H1 (cell line): ENCODE measurements around the gene AP1S3. TPM values are rescaled to one million over a fixed set of nuclear protein-coding genes. Genes with fewer than 3 reads are reported as not detected.

Experiments used
- CTCF ChIA-PET: fragments of 300-600 bp; sonication (Branson Sonifier 250); formaldehyde crosslinking; loops from one replicate; lab custom pipeline; 2021; ENCODE audit not compliant: partially characterized antibody; lab: Charles Lee
- POLR2A ChIA-PET: fragments of 300-600 bp; sonication (Branson Sonifier 250); formaldehyde crosslinking; loops from one replicate; lab custom pipeline; 2021; ENCODE audit warnings: inconsistent platforms; ENCODE audit not compliant: partially characterized antibody; lab: Charles Lee
- DNase-seq, 2 experiments: peaks; one replicate each; pipeline versions ENCODE4 v3.0.0 to v3.0.0-alpha.2; 2010 to 2022; ENCODE audit warnings: low spot score in 2 of 2, low read depth in 1 of 2, mixed read lengths in 1 of 2
- FAIRE-seq: peaks from 2 replicates; lab custom pipeline; 2011; peaks lifted over from hg19 to GRCh38; lab: Jason Lieb, UNC
- H2AFZ ChIP-seq: 2 replicates; pipeline ENCODE4 v1.8.1; 2012; ENCODE audit warnings: low read length, inconsistent platforms
- H2AK5ac ChIP-seq: 2 replicates; pipeline ENCODE4 v1.6.1; 2013; ENCODE audit warnings: low read depth, low read length
- H2BK120ac ChIP-seq: replicated peaks from 2 replicates; pipeline ENCODE3; 2013; ENCODE audit warnings: low read depth, low read length, inconsistent platforms
- H2BK12ac ChIP-seq: 2 replicates; pipeline ENCODE4 v1.6.1; 2013; ENCODE audit warnings: low read depth, low read length
- H2BK15ac ChIP-seq: 2 replicates; pipeline ENCODE4 v1.6.1; 2013; ENCODE audit warnings: low read length
- H2BK20ac ChIP-seq: 2 replicates; pipeline ENCODE4 v1.6.1; 2013; ENCODE audit warnings: low read length
- H2BK5ac ChIP-seq: 2 replicates; pipeline ENCODE4 v1.6.1; 2013; ENCODE audit warnings: low read depth, low read length
- H3K14ac ChIP-seq: 2 replicates; pipeline ENCODE4 v1.6.1; 2013; ENCODE audit warnings: inconsistent platforms; ENCODE audit not compliant: insufficient read length
- H3K18ac ChIP-seq: 2 replicates; pipeline ENCODE4 v1.6.1; 2013; ENCODE audit warnings: low read length; ENCODE audit errors: extremely low read depth
- H3K23ac ChIP-seq: 2 replicates; pipeline ENCODE4 v1.6.1; 2013; ENCODE audit warnings: inconsistent platforms; ENCODE audit not compliant: insufficient read length
- H3K23me2 ChIP-seq: 2 replicates; pipeline ENCODE4 v1.6.1; 2013; ENCODE audit warnings: low read depth, low read length
- H3K27ac ChIP-seq: 2 replicates; pipeline ENCODE4 v1.6.1; 2011; ENCODE audit warnings: low read depth, low read length, inconsistent platforms
- H3K27me3 ChIP-seq, 4 experiments: replicated peaks in 1 of 4; 1 replicate in 1 of 4; 2 replicates in 3 of 4; pipeline versions ENCODE4 v1.6.1 to v1.8.1; 2011 to 2013; ENCODE audit warnings: low read length in 3 of 4, mild to moderate bottlenecking in 3 of 4, inconsistent platforms in 2 of 4, mixed read lengths in 2 of 4, moderate library complexity in 1 of 4; ENCODE audit not compliant: control insufficient read depth in 3 of 4, insufficient read depth in 3 of 4; ENCODE audit errors: extremely low read depth in 1 of 4
- H3K36me3 ChIP-seq, 4 experiments: 2 replicates each; pipeline versions ENCODE4 v1.6.1 to v1.8.1; 2011 to 2013; ENCODE audit warnings: mild to moderate bottlenecking in 4 of 4, low read length in 3 of 4, moderate library complexity in 2 of 4, control low read depth in 1 of 4, inconsistent platforms in 1 of 4; ENCODE audit not compliant: insufficient read depth in 4 of 4, control insufficient read depth in 2 of 4
- H3K4ac ChIP-seq: replicated peaks from 2 replicates; pipeline ENCODE3; 2013; ENCODE audit warnings: low read length, low read depth, mixed read lengths, inconsistent platforms; ENCODE audit not compliant: insufficient read length
- H3K4me1 ChIP-seq, 4 experiments: replicated peaks in 1 of 4; 1 replicate in 1 of 4; 2 replicates in 3 of 4; pipeline versions ENCODE4 v1.6.1 to v1.8.1; 2011 to 2013; ENCODE audit warnings: low read length in 3 of 4, inconsistent platforms in 2 of 4, mixed read lengths in 1 of 4; ENCODE audit not compliant: insufficient read depth in 4 of 4, control insufficient read depth in 3 of 4
- H3K4me2 ChIP-seq, 2 experiments: 2 replicates each; pipeline versions ENCODE4 v1.6.1 to v1.8.1; 2011 to 2013; ENCODE audit warnings: low read depth in 2 of 2, low read length in 2 of 2, control low read depth in 1 of 2, inconsistent platforms in 1 of 2, mild to moderate bottlenecking in 1 of 2; ENCODE audit not compliant: insufficient read depth in 1 of 2
- H3K4me3 ChIP-seq, 4 experiments: fragments of 200-600, 300-600 bp in 1 of 4; sonication (generic), shearing (Covaris generic), sonication (Bioruptor Twin) in 1 of 4; 2 replicates each; pipeline versions ENCODE4 v1.5.1 to v1.8.1; 2011 to 2016; ENCODE audit warnings: low read length in 4 of 4, low read depth in 3 of 4, control low read depth in 2 of 4, inconsistent platforms in 2 of 4, mild to moderate bottlenecking in 2 of 4, mixed read lengths in 1 of 4, moderate library complexity in 1 of 4; ENCODE audit not compliant: insufficient read depth in 2 of 4; ENCODE audit errors: extremely low read depth in 1 of 4
- H3K56ac ChIP-seq: replicated peaks from 2 replicates; pipeline ENCODE3; 2013; ENCODE audit warnings: low read depth, mild to moderate bottlenecking, mixed read lengths, low read length, inconsistent platforms; ENCODE audit not compliant: insufficient read length
- H3K79me1 ChIP-seq: 2 replicates; pipeline ENCODE4 v1.6.1; 2013; ENCODE audit warnings: low read depth, low read length, control low read depth
- H3K79me2 ChIP-seq, 2 experiments: 2 replicates each; pipeline versions ENCODE4 v1.6.1 to v1.8.1; 2012 to 2013; ENCODE audit warnings: low read length in 2 of 2, mild to moderate bottlenecking in 2 of 2, inconsistent platforms in 1 of 2; ENCODE audit not compliant: insufficient read depth in 2 of 2, control insufficient read depth in 1 of 2
- H3K9ac ChIP-seq, 4 experiments: replicated peaks in 1 of 4; 1 replicate in 1 of 4; 2 replicates in 3 of 4; pipeline versions ENCODE4 v1.6.1 to v1.8.1; 2011 to 2013; ENCODE audit warnings: low read depth in 3 of 4, low read length in 3 of 4, control low read depth in 2 of 4, mild to moderate bottlenecking in 2 of 4, moderate library complexity in 2 of 4, inconsistent platforms in 1 of 4; ENCODE audit errors: extremely low read depth in 1 of 4
- H3K9me3 ChIP-seq, 2 experiments: 2 replicates each; pipeline versions ENCODE4 v1.6.1 to v1.8.1; 2012 to 2013; ENCODE audit warnings: mild to moderate bottlenecking in 2 of 2, moderate library complexity in 2 of 2, control low read depth in 1 of 2, inconsistent platforms in 1 of 2, low read depth in 1 of 2, low read length in 1 of 2, mixed read lengths in 1 of 2; ENCODE audit not compliant: insufficient read depth in 2 of 2
- H4K20me1 ChIP-seq, 2 experiments: replicated peaks in 1 of 2; 2 replicates each; pipeline versions ENCODE3 to v1.8.1; 2011 to 2013; ENCODE audit warnings: inconsistent platforms in 2 of 2, low read length in 2 of 2, mild to moderate bottlenecking in 1 of 2; ENCODE audit not compliant: insufficient read depth in 2 of 2, control insufficient read depth in 1 of 2
- H4K5ac ChIP-seq: 2 replicates; pipeline ENCODE4 v1.6.1; 2013; ENCODE audit warnings: low read length, low read depth, mixed read lengths, inconsistent platforms; ENCODE audit not compliant: insufficient read length
- H4K8ac ChIP-seq: 2 replicates; pipeline ENCODE4 v1.8.0; 2013; ENCODE audit warnings: mild to moderate bottlenecking, moderate library complexity, low read length, inconsistent platforms; ENCODE audit not compliant: insufficient read depth; ENCODE audit errors: extremely low read depth
- H4K91ac ChIP-seq: replicated peaks from 2 replicates; pipeline ENCODE3; 2013; ENCODE audit warnings: low read length, mixed read lengths, inconsistent platforms; ENCODE audit not compliant: insufficient read length
- BACH1 ChIP-seq: IDR thresholded peaks from 2 replicates; pipeline ENCODE4 v1.6.1; 2012; ENCODE audit warnings: low read length, improper control_type of control experiment
- CHD2 ChIP-seq: IDR thresholded peaks from 2 replicates; pipeline ENCODE4 v1.6.1; 2012; ENCODE audit warnings: low read length, improper control_type of control experiment
- CREB1 ChIP-seq: IDR thresholded peaks from 2 replicates; pipeline ENCODE4 v1.6.1; 2012; ENCODE audit warnings: inconsistent platforms
- EGR1 ChIP-seq: IDR thresholded peaks from 2 replicates; pipeline ENCODE4 v1.6.1; 2011; ENCODE audit warnings: low read depth, low read length, borderline replicate concordance
- GABPA ChIP-seq: IDR thresholded peaks from 2 replicates; pipeline ENCODE4 v1.6.1; 2011; ENCODE audit warnings: mild to moderate bottlenecking, low read length, moderate library complexity, borderline replicate concordance; ENCODE audit not compliant: insufficient read depth
- JUN ChIP-seq: IDR thresholded peaks from 2 replicates; pipeline ENCODE4 v1.6.1; 2011; ENCODE audit warnings: low read depth, mild to moderate bottlenecking, improper control_type of control experiment, low read length
- JUND ChIP-seq: IDR thresholded peaks from 2 replicates; pipeline ENCODE4 v1.6.1; 2011; ENCODE audit warnings: mild to moderate bottlenecking, improper control_type of control experiment, low read length
- KDM5A ChIP-seq: fragments of 200-600 bp; IDR thresholded peaks from 2 replicates; pipeline ENCODE4 v1.7.1; 2012; ENCODE audit warnings: mild to moderate bottlenecking, low read length, inconsistent platforms, mixed read lengths
- NANOG ChIP-seq: IDR thresholded peaks from 2 replicates; pipeline ENCODE4 v1.6.1; 2011; ENCODE audit warnings: low read length, low read depth, mild to moderate bottlenecking, inconsistent platforms; ENCODE audit not compliant: insufficient read depth, poor library complexity, severe bottlenecking
- NRF1 ChIP-seq: IDR thresholded peaks from 2 replicates; pipeline ENCODE4 v1.6.1; 2011; ENCODE audit warnings: mild to moderate bottlenecking, low read depth, low read length, improper control_type of control experiment
- POU5F1 ChIP-seq: IDR thresholded peaks from 2 replicates; pipeline ENCODE4 v1.6.1; 2011; ENCODE audit warnings: low read depth, mild to moderate bottlenecking, low read length, moderate library complexity
- RAD21 ChIP-seq, 2 experiments: IDR thresholded peaks in 1 of 2; conservative IDR thresholded peaks in 1 of 2; 2 replicates each; pipeline ENCODE4 v1.6.1; 2011; ENCODE audit warnings: low read depth in 2 of 2, low read length in 2 of 2, improper control_type of control experiment in 1 of 2, inconsistent platforms in 1 of 2, mild to moderate bottlenecking in 1 of 2, moderate library complexity in 1 of 2
- SP2 ChIP-seq: IDR thresholded peaks from 2 replicates; pipeline ENCODE4 v1.6.1; 2012; ENCODE audit warnings: mild to moderate bottlenecking, low read length, inconsistent platforms
- SP4 ChIP-seq: IDR thresholded peaks from 2 replicates; pipeline ENCODE4 v1.6.1; 2012; ENCODE audit warnings: low read length, inconsistent platforms
- WGBS, 2 experiments: shearing (Covaris generic) in 1 of 2; methylation state at CpG; one replicate each; pipeline versions ENCODE4 v1.1.6 to v1.1.7; 2013 to 2015; ENCODE audit warnings: low lambda C conversion rate in 2 of 2, mixed read lengths in 2 of 2, inconsistent platforms in 1 of 2, low coverage in 1 of 2, missing lambda C conversion rate in 1 of 2; ENCODE audit not compliant: insufficient replicate concordance in 2 of 2, insufficient coverage in 1 of 2, insufficient read length in 1 of 2; ENCODE audit errors: extremely low coverage in 1 of 2, missing lambda C conversion rate in 1 of 2; 5-methylcytosine and 5-hydroxymethylcytosine counted together
- polyA plus RNA-seq, 7 experiments: library from polyadenylated mRNA; depleted of rRNA in 3 of 7; stranded (reverse) in 5 of 7; unstranded in 2 of 7; fragments of >200 nt in 5 of 7; fragments of 200-250 nt in 2 of 7; gene quantifications; 1 replicate in 5 of 7; 2 replicates in 1 of 7; 4 replicates in 1 of 7; pipeline versions ENCODE4 v1.2.1 to v1.2.3, GENCODE V29; 2011 to 2013; ENCODE audit warnings: missing spikeins in 2 of 7, mixed read lengths in 2 of 7
- total RNA-seq: library from RNA; stranded (reverse); fragmentation: NEBNext Ultra II Directional; extraction: Animal tissue kit (Norgen Biotek cat#: 25700); gene quantifications from 2 replicates; pipeline ENCODE4 v1.2.1, GENCODE V29; 2021
- TF ChIP-seq, protein P1 (sequence below): IDR thresholded peaks from 2 replicates; pipeline ENCODE4 v1.6.1; 2012; ENCODE audit warnings: inconsistent platforms

The AP1S3 gene
- total and polyA plus RNA-seq, 2 of the 8 experiments (the other 6 are each of a cell fraction or from before 2014, with no cell fraction given): 3.9 to 20.2 TPM

DNA sequence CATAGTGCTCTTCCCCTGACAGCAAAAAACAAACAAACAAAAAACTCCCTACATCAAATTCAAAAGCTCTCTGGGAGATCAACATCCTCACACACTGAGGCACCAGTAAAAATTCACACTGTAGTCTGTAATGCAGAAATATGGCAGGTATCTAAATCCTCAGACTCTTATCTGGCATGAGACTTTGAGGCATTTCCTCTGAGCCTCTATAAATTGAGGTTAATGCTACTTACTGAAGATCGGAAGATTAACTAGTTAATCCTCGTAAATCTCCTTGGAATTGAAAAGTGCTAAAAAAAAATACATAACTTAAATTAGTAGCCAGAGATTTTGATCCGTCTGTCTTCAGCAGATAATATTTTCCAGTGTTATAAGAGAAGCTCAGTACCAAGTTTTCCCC, 65.0 kb downstream of the AP1S3 start:
- H3K27ac ChIP-seq: no peak overlapping the region
- TF ChIP-seq NRF1 (no peak), KDM5A (no peak), CHD2 (no peak), CREB1 (no peak), GABPA (no peak), SP4 (no peak), NANOG (no peak), JUN (no peak), RAD21 (IDR thresholded peaks at IDR 0.05 in 1 of 2, conservative IDR thresholded peaks at IDR 0.05 in 1 of 2; ENCODE audit: low read depth in 2 of 2, low read length in 2 of 2) (no peak), EGR1 (no peak), JUND (no peak), SP2 (no peak), BACH1 (no peak), POU5F1 (no peak)
- TF ChIP-seq, protein P1, sequence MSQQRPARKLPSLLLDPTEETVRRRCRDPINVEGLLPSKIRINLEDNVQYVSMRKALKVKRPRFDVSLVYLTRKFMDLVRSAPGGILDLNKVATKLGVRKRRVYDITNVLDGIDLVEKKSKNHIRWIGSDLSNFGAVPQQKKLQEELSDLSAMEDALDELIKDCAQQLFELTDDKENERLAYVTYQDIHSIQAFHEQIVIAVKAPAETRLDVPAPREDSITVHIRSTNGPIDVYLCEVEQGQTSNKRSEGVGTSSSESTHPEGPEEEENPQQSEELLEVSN: no peak

More for the DNA sequence above, 65.0 kb downstream of the AP1S3 start:
- no peak overlapping the region for H3K18ac ChIP-seq
- H2BK5ac ChIP-seq: no peak overlapping the region
- H3K36me3 ChIP-seq: peaks cover 0 to 7% (median 0%) of the 10 kb centered on the region in 4 experiments; a peak in 3 of 8 replicates
- no peak overlapping the region for H3K4me2 ChIP-seq
- WGBS, 2 experiments: 91% methylated on average over 3 of the region's 3 CpGs; no CpG with 5 or more reads in 1 of the 2 experiments
- ChIA-PET POLR2A (no interaction called here), CTCF (interaction anchor here (0.6 to 1.9 kb wide), 4 partner anchors 15 to 88 kb away, joined by 3 to 6 read pairs (median 4); no protein-coding TSS in a partner anchor)
- no peak overlapping the region for H3K14ac ChIP-seq
- no peak overlapping the region for H4K8ac ChIP-seq
- H2AK5ac ChIP-seq: no peak overlapping the region
- no peak overlapping the region for H4K91ac ChIP-seq
- DNase-seq (no peak), FAIRE-seq (no peak)
- H3K4me1 ChIP-seq: no peaks in the 10 kb centered on the region
- H3K56ac ChIP-seq: no peak overlapping the region
- H4K5ac ChIP-seq: no peak overlapping the region
- H2AFZ ChIP-seq: no peak overlapping the region
- H3K9me3 ChIP-seq: no peaks in the 10 kb centered on the region
- H2BK120ac ChIP-seq: no peak overlapping the region
- H4K20me1 ChIP-seq: no peaks in the 10 kb centered on the region
- no peak overlapping the region for H3K23ac ChIP-seq
- H3K79me2 ChIP-seq: no peaks in the 10 kb centered on the region
- H3K27me3 ChIP-seq: no peaks in the 10 kb centered on the region
- H2BK12ac ChIP-seq: no peak overlapping the region
- no peaks in the 10 kb centered on the region for H3K23me2 ChIP-seq
- H2BK15ac ChIP-seq: no peak overlapping the region
- H3K4me3 ChIP-seq: no peak overlapping the region
- H3K4ac ChIP-seq: no peak overlapping the region
- no peaks in the 10 kb centered on the region for H3K79me1 ChIP-seq
- no peak overlapping the region; a peak in 1 of 7 replicates for H3K9ac ChIP-seq
- H2BK20ac ChIP-seq: no peak overlapping the region
